Measurements from ENCODE around the gene SRSF12.
"Not testable (repeated sequence)": the region's sequence is repeated elsewhere in the genome, so short reads cannot be mapped to it uniquely, and the experiment has no call there.

SRSF12 gene

DNA sequence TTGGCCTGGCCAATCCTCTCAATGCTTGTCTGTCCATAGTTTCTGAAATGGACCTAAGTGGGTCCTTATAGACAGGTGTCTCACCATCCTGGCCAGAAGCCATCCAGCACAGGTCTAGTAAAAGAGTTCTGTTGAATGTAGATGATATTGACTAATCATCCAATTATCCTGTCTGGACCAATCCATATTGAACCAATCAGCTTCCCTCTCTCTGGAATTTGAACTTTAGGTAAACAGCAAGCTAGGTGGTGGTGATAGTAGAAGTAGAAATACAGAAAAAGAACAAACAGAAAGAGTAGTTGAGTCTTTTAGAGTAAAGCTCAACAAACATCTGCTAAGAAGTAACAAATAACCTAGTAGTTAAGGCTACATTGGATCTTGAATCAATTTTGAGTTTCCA is 46.8 kb downstream of the SRSF12 start:
- DNase-seq (ENCODE audit: low read depth in 2 of 2), result no peak

DNA sequence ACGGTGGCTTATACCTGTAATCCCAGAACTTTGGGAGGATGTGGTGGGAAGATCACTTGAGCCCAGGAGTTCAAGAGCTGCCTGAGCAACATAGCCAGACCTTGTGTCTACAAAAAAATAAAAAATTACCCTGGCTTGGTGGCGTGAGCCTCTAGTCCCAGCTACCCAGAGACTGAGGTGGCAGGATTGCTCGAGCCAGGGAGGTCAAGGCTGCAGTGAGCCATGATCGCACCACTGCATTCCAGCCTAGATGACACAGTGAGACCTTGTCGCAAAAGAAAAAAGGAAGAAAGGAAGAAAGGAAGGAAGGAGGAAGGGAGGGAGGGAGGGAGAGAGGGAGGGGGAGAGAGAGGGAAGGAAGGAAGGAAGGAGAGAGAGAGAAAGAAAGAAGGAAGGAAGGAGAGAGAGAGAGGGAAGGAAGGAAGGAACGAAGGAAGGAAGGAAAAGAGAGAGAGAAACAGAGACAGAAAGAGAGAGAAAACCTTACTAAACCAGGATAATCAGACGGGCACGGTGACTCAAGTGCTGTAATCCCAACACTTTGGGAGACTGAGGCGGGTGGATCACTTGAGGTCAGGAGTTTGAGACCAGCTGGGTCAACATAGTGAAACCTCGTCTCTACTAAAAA is 48.2 kb downstream of the SRSF12 start:
- no peak for DNase-seq (ENCODE audit: low read depth in 2 of 2)

DNA sequence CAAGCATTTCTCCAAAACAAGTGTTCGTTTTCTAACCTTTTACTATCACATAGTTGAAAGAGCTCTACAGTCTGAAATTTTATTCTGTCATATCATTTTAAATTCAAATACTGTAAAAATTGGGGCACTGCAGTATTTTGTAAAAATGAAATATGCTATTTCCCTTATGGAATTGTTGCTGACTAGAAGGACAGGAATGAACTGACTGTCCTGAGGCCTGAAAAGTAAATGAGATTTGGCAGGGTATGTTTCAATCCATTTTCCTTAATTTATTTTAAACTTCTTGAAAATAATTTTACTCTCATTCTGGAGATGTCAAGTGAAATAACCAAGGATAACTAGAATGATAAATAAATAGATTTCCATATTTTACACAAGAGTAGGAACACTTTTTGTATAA is 49.2 kb downstream of the SRSF12 start:
- DNase-seq (ENCODE audit: low read depth in 2 of 2), result no peak

GRCh38 chr6:89067796-89068195 is 50.1 kb downstream of the SRSF12 start:
- DNase-seq (ENCODE audit: low read depth in 2 of 2), result no peak

DNA sequence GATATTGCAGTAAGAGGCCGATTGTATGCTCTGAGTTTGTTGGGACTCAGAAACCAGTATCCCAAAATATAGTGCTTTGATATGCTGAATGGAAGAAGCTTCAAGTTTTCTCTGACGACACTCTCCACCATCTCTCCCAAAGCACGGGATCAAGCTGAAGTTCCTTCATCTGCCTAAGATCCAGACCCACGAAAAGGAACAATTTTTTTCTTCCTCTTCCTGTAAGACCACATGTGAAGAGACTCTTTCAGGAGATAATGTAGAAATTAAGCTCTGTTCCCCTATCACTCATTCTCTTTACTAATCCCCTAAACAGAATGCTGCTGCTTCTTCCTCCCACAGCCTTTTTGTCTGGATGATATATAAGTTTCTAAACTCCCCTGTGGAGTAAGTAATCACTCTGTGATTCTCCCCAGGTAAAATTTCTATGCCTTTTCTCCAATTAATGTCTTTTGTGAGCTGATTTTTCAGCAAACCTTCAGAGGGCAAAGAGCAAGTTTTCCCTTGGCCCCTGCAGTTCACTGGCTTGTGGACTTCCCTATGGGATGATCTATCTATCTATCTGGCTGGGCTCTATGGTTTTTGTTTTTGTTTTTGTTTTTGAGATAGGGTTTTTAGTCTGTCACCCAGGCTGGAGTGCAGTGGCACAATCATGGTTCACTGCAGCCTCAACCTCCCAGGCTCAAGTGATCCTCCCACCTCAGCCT is 50.8 kb downstream of the SRSF12 start:
- DNase-seq (ENCODE audit: low read depth in 2 of 2), result no peak

DNA sequence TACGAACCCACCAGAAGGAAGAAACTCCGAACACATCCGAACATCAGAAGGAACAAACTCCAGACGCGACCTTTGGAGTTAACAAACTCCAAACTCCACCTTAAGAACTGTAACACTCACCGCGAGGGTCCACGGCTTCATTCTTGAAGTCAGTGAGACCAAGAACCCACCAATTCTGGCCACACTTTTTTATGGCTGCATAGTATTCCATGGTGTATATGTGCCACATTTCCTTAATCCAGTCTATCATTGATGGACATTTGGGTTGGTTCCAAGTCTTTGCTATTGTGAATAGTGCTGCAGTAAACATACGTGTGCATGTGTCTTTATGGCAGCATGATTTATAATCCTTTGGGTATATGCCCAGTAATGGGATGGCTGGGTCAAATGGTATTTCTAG is 51.8 kb downstream of the SRSF12 start:
- DNase-seq (ENCODE audit: low read depth in 2 of 2), result not testable (repeated sequence)

- DNase-seq (ENCODE audit: low read depth in 2 of 2), result not testable (repeated sequence)
These were observed 52.9 kb downstream of the SRSF12 start for GRCh38 chr6:89064931-89065330.

DNA sequence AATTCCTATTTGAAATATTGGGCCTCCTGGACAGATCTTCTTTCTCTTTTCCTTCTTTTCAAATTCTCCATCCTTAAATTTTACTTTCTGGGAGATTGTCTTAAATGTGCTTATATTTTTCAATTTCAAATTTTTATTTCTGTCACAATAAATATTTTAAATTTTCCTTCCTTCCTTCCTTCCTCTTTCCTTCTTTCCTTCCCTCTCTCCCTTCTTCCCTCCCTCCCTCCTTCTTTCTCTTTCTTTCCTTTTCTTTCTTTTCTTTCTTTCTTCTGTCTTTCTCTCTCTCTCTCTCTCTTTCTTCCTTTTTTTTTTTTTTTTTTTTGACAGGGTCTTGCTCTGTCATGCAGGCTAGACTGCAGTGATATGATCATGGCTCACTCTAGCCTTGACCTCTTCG is 54.0 kb downstream of the SRSF12 start:
- DNase-seq (ENCODE audit: low read depth in 2 of 2), result no peak

- DNase-seq (ENCODE audit: low read depth in 2 of 2), result no peak
These were observed 58.6 kb downstream of the SRSF12 start for GRCh38 chr6:89059227-89059626.

- DNase-seq (ENCODE audit: low read depth in 2 of 2), result no peak
These were observed 59.2 kb downstream of the SRSF12 start for GRCh38 chr6:89058627-89059026.

- DNase-seq (ENCODE audit: low read depth in 2 of 2), result no peak
These were observed 60.1 kb downstream of the SRSF12 start for GRCh38 chr6:89057759-89058158.

DNA sequence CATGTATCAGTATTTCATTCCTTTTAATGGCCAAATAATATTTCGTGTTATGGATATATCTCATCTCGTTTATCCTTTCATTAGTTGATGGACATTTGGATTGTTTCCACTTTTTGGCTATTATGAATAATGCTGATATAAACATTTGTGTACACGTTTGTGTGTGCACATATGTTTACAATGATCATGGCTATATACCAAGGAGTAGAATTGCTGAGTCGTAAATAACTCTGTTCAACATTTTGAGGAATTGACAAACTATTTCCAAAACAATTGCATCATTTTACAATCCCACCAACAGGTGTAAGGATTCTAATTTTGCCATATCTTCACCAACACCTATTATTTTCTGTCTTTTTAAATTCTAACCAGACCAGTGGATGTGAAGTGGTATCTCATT is 63.7 kb downstream of the SRSF12 start:
- no peak for DNase-seq (ENCODE audit: low read depth in 2 of 2)

DNA sequence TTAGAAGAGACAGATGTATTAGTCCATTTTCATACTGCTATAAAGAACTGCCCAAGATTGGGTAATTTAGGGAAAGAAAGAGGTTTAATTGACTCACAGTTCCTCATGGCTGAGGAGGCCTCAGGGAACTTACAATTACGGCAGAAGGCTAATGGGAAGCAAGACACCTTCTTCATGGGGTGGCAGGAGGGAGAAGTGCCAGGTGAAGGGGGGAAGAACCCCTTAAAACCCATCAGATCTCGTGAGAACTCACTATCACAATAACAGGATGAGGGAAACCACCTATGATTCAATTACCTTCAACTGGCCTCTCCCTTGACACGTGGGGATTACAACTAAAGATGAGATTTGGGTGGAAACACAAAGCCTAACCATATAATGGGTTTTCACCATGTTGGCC is 66.2 kb downstream of the SRSF12 start:
- DNase-seq (ENCODE audit: low read depth in 2 of 2), result no peak

GRCh38 chr6:89050697-89051096 is 67.2 kb downstream of the SRSF12 start:
- DNase-seq (ENCODE audit: low read depth in 2 of 2), result no peak

GRCh38 chr6:89050155-89050554 is 67.7 kb downstream of the SRSF12 start:
- DNase-seq (ENCODE audit: low read depth in 2 of 2), result no peak

DNA sequence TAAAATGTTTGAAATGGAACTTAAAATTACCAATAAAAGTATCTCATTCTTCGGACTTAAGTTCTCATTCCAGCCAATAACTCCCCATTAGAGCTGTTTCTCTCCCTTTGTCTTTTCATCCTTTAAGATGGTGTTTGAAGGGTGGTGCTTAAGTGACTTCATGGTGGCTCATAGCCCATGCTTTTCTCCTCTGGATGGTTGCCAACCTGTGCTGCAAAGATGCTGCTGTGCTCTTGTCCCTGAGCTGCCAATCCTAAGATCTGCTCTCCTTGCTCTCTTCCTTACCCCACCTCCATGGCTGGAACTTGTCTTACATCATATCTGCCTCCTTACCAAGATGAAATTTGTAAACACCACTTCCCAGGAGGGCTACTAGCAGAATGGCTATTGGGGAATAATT is 68.9 kb downstream of the SRSF12 start:
- no peak for DNase-seq (ENCODE audit: low read depth in 2 of 2)

DNA sequence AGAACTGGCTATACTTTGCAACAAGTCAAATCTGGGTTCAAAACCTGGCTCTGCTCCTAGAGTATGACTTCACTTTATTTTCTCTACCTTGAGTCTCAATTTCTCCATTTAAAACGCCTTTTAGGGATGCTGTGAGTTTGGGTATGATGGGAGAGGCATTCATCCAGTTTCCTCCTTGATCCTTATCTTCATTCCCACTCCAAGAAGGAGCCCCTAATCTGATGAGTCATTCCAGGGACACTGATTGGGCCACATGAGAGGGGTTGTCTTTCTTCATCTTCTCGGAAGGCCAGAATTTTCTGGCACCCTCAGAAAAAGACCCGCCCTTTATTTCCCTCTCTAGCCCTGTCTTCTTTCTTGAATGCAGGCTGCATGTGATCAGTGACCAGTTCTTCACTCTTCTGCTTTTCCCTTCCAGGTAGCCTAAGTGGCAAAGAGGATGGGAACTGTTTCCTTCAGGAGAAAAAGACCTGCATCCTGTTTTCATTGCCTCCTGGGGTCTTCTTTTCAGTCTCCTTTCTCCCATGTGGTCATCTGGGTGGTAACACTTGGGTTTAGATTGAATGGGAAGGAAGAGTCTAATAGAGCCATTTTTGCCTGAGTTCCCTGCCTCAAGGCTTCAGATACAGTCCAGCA is 69.5 kb downstream of the SRSF12 start:
- DNase-seq (ENCODE audit: low read depth in 2 of 2), result no peak

GRCh38 chr6:89047473-89047872 is 70.4 kb downstream of the SRSF12 start:
- no peak for DNase-seq (ENCODE audit: low read depth in 2 of 2)
